ENCODE measurements around the gene ITCH. TPM values are rescaled to one million over a fixed set of nuclear protein-coding genes. Genes with fewer than 3 reads are reported as not detected.

The ITCH gene
- 21.8 to 33.4 TPM (median 31.1 TPM) in 5 replicates for total RNA-seq (2022; extraction: Qiagen RNA extraction)

GRCh38 chr20:34363062-34363464 lies at the start of gene ITCH:
ITCH (plus strand) TSS chr20:34363273; CDS start chr20:34393812, 30,539 bp downstream.

GRCh38 chr20:34516247-34517113 lies 153.4 kb downstream of the ITCH start, which contains the start of gene DYNLRB1:
DYNLRB1 (plus strand) TSS chr20:34516422; CDS start chr20:34516459, 37 bp downstream.

GRCh38 chr20:34558320-34559218 lies 195.5 kb downstream of the ITCH start, which contains the start of gene MAP1LC3A:
MAP1LC3A (plus strand) TSS chr20:34558718; CDS start chr20:34558869, 151 bp downstream.

Other genes with a start within 250 kb of the ITCH start
- gene ASIP, start 121.8 kb upstream of the ITCH start, total RNA-seq (2022; extraction: Qiagen RNA extraction), result not detected in 5 replicates
- gene AHCY, start 59.9 kb upstream of the ITCH start, total RNA-seq (2022; extraction: Qiagen RNA extraction), result 311 to 333 TPM (median 327 TPM) in 5 replicates
- 227 to 240 TPM (median 231 TPM) in 5 replicates for gene DYNLRB1, start 153.1 kb downstream of the ITCH start, total RNA-seq (2022; extraction: Qiagen RNA extraction)
- 16.6 to 31.0 TPM (median 26.7 TPM) in 5 replicates for gene MAP1LC3A, start 195.4 kb downstream of the ITCH start, total RNA-seq (2022; extraction: Qiagen RNA extraction)

Measured in A549 treated with CORT108297 at 1 μM for 4 hours (cell line).